ENCODE data around the gene ALS2.
"Not testable (repeated sequence)": the region's sequence is repeated elsewhere in the genome, so short reads cannot be mapped to it uniquely, and the experiment has no call there.

Gene ALS2

DNA sequence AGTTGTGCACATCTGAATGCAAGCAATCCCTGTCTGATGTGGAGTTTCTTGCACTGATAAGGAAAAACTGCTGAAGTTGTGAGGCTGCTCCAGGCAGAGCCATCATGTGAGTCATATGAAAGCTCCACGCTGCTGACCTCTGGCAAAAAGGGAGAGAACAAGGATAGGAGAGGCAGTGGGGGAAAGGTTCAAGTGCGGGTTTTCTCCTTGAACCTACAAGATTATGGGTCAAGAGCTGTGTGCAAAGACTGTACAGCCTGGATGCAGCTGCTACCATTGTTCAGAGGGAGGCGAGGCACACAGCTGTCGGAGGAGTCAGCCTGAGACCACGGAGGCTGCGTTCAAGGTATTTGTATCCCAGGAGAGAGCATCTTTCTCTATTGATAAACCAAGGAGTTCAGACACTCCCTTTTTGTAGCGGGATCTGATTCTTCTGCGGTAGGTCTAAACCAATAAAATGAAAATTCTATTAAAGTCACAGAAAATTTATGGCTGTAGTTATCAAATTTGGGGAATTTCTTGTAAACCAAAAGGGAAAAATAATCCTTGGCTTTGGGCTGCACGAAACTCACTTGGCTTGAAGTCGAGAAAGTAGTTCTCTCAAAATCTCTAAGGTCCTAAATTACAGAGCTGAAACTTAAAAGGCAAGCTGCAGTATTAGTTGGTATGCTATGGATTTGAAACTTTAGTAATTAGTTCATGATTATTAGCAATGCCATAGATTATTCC lies 25.9 kb upstream of the ALS2 start, which contains the start of gene CDK15:
TSS of gene CDK15 (plus strand) at position 96 of the 729 bp plus-strand sequence. CDS start at position 224, 128 bp downstream.
- POLR2A ChIA-PET (ENCODE audit: low non-redundant PET) = no interaction called here
- TF ChIP-seq, protein P1, sequence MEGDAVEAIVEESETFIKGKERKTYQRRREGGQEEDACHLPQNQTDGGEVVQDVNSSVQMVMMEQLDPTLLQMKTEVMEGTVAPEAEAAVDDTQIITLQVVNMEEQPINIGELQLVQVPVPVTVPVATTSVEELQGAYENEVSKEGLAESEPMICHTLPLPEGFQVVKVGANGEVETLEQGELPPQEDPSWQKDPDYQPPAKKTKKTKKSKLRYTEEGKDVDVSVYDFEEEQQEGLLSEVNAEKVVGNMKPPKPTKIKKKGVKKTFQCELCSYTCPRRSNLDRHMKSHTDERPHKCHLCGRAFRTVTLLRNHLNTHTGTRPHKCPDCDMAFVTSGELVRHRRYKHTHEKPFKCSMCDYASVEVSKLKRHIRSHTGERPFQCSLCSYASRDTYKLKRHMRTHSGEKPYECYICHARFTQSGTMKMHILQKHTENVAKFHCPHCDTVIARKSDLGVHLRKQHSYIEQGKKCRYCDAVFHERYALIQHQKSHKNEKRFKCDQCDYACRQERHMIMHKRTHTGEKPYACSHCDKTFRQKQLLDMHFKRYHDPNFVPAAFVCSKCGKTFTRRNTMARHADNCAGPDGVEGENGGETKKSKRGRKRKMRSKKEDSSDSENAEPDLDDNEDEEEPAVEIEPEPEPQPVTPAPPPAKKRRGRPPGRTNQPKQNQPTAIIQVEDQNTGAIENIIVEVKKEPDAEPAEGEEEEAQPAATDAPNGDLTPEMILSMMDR (conservative IDR thresholded peaks at IDR 0.05; ENCODE audit: low read depth) = no peak
- H3K27ac ChIP-seq = no peak within 1 kb of the TSS
- no peak for DNase-seq (ENCODE audit: low spot score)
- CTCF ChIA-PET = interaction anchor here (0.6 to 0.7 kb wide), 2 partner anchors 71 to 782 kb away, joined by 3 to 10 read pairs; no protein-coding TSS in a partner anchor

DNA sequence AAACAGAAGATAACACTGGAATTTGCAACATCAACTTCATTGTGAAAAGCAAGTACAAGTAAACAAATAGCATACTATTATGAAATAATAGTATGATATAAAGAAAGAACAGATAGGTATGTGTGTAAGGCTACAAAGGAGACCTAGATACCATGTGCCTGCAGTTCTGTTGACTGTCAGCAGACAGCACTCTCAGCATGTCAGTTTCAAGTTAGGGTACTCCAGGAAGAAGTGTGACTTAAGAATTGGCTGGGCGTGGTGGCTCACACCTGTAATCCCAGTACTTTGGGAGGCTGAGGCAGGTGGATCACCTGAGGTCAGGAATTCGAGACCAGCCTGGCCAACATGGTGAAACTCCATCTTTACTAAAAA lies 18.2 kb upstream of the ALS2 start:
- H3K27ac ChIP-seq; POLR2A ChIA-PET (ENCODE audit: low non-redundant PET); CTCF ChIA-PET: not testable (repeated sequence)

DNA sequence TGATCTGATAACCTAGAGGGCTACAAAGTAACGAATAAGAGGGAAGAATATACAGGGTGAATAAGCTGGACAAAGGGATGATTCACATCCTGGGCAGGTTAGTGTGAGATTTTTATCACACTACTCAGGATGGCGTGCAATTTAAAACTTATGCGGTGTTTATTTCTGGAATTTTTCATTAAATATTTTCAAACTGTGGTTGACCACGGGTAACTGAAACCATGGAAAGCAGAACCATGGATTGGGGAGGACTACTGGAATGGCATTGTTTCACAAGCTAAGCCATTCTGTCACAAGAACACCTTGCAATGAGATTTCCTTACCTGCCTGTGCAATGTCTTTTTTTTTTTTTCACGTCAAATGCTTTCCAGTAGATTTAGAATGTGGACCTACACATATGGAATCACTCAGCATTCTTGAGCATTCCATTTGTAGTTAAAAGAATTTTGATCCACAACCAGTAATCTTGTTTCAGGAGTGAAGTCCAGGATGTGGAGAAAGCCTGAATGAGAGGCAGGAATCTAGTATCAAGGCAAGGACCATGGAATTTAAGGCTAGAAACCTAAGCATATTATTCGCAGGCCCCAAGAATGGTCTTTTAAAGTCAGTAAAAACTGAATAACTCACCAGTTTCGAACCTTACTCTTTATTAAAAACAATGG lies 17.6 kb upstream of the ALS2 start:
- ChIA-PET POLR2A (ENCODE audit: low non-redundant PET) (no interaction called here), CTCF (no interaction called here)
- DNase-seq (ENCODE audit: low spot score) = peak; percentile 46
- TF ChIP-seq, protein P1 (conservative IDR thresholded peaks at IDR 0.05; ENCODE audit: low read depth) = no peak
- H3K27ac ChIP-seq = no peak overlapping the region

More for the DNA sequence above, 18.2 kb upstream of the ALS2 start:
- not testable (repeated sequence) for DNase-seq (ENCODE audit: low spot score)

DNA sequence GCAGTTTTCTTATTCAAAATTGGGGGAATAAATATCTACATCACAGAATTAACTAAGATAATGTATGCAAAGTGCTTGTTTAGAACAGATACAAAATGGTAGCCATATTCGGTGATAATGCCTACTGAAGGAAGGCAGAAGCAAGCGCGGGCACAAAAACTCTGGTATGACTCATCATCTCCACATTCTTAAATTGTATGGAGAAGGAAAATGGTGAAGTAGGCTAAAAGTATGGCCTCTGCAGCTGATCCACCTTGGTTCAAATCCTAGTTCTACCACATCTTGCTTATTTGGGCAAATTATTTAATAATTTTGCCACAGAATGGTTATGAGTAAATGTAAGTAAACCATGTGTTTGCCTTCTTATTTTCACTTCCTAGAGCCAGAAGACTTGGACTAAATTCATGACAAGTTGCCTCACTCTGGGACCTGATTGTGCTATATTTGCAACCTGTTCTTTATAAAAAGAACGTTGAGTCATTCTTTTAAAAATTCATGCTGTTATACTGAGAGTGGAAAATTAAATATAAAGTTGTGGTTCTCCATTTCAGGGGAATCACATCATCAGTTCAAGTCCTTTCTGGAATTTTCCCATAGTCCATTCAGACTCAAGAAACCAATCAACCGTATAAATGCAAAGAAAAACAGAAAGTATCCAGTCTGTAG lies 16.6 kb upstream of the ALS2 start:
- CTCF ChIA-PET = no interaction called here
- no peak overlapping the region for H3K27ac ChIP-seq
- POLR2A ChIA-PET (ENCODE audit: low non-redundant PET) = no interaction called here
- TF ChIP-seq, protein P1 (conservative IDR thresholded peaks at IDR 0.05; ENCODE audit: low read depth) = no peak
- no peak for DNase-seq (ENCODE audit: low spot score)

DNA sequence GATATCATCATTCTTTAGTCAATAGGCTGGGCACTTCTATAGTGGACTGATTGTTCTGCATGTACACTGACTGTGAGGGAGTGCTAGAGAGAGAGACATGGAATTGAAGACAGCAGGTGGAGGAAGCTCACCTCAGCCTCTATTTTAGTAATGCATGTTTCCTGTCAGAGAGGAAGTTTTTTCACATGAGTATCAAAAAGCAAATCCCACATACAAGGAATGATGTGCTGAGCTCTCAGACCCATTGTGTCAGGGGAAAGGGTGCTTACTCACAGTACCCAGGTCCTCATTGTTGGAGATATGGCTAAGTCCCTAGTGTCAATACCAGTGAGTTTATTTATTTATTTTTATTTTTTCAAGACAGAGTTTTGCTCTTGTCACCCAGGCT lies 15.7 kb upstream of the ALS2 start:
- ChIA-PET CTCF (no interaction called here), POLR2A (ENCODE audit: low non-redundant PET) (no interaction called here)
- no peak for DNase-seq (ENCODE audit: low spot score)
- TF ChIP-seq, protein P1 (conservative IDR thresholded peaks at IDR 0.05; ENCODE audit: low read depth) = no peak
- H3K27ac ChIP-seq = no peak overlapping the region

DNA sequence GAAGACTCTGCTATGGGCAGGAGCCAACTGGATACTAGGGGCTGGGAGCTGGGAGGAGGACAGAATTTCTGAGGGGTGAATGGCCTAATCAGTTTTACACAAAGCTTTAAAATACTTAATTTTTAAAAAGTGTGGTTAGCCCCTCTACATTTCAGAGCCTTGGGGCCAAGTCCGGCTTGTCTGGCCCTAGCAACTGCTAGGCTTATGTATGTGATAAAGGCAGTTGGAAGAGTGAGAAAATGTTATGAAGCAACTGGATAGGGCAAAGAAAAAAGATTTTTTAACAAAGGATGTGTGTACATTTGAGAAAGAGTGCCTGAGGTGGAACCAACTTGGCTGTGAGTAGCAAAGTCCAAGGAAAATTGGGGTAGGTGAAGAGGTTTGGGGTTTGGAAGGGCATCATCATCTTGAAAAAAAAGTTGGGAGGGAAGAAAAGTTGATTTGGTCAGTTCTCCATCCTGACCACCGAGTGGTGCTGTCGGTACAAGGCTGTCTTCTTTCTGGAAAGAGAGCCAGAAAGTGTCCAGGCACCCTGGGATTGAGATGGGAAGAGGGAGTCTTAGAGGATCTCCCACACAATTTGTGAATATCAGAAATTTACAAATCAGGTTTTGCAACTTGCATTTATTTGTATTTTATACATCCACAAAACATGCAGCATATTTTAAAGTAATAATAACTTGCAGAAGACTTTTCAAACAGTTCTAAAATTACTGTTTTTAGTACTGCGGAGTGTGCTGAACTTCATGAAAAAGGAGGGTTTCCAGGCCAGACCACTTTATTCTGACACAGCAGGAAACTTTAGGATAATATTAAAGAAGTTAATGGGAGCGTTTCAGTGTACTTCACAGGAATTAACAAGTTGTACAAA lies 15.1 kb upstream of the ALS2 start:
- TF ChIP-seq, protein P1 (conservative IDR thresholded peaks at IDR 0.05; ENCODE audit: low read depth) = peak; percentile 61
- no peak overlapping the region for H3K27ac ChIP-seq
- ChIA-PET CTCF (interaction anchor here (0.6 to 0.8 kb wide), 4 partner anchors 12 to 385 kb away, joined by 3 to 7 read pairs (median 3); no protein-coding TSS in a partner anchor), POLR2A (ENCODE audit: low non-redundant PET) (no interaction called here)
- peak; percentile 66 for DNase-seq (ENCODE audit: low spot score)

All from RWPE1 (cell line).